ENCODE results near the gene ENTPD8. TPM values are rescaled to one million over a fixed set of nuclear protein-coding genes. Genes with fewer than 3 reads are reported as not detected.
A peak's percentile ranks its signal among the peaks of the same experiment; 100 is the strongest.

Gene ENTPD8
- total and polyA plus RNA-seq, 3 experiments from 2014 or later: not detected

DNA sequence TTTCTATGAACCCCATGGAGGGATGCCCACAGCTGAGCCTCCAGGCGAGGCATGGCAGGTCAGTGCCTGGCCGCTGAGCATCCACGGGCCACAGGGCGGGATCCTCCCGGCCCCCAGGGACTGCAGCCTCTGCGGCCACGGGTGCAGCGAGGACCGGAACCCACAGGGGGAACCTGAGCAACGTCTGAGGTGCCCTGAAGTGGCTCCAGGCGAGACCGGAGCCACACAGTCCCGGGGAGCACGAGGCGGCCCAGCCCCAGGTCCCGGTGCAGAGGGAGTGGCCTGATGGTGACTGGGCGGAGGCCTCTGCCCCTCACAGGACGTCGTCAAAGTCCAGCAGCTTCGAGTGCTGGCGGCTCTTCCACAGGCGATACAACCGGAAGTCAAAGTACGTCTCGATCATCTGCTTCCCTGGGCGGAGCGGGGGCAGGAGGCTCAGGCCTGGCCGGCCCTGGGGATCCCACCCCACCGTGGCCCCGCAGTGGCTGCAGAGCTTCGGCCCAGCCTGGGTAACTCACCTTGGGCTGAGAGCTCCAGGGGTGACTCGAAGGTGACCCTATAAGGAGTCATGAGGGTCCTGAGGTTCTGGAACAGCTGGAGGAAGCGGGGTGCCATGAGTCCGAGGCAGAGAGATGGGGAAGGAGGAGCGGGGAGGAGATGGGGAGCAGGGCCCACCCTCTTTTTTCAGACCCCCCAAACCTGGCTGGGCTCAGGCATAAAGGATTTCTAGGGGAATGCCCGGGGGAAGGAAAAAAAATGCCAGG, 8.1 kb upstream of the ENTPD8 start:
- peaks cover 0 to 6% (median 0%) of the 10 kb centered on the region in 5 donors for H3K9me3 Mint-ChIP-seq
- CTCF ChIA-PET: no interaction called here
- no peaks in the 10 kb centered on the region for H3K9me3 ChIP-seq (ENCODE audit: low read length)
- peak in 1 of 5 donors; percentile 47 for DNase-seq
- H3K36me3 Mint-ChIP-seq: no peaks in the 10 kb centered on the region
- H3K27me3 ChIP-seq (ENCODE audit: insufficient read depth, low read length, poor library complexity, severe bottlenecking): no peaks in the 10 kb centered on the region
- POLR2A ChIA-PET: no interaction called here
- H3K27me3 Mint-ChIP-seq: peaks cover 2 to 9% of the 10 kb centered on the region in 2 donors
- no peak overlapping the region for H3K27ac ChIP-seq (ENCODE audit: low read depth, low read length)
- peaks cover 52% of the 10 kb centered on the region for H3K4me1 ChIP-seq (ENCODE audit: insufficient read depth, low read length)
- peaks cover 29 to 42% (median 41%) of the 10 kb centered on the region in 3 donors for H3K4me1 Mint-ChIP-seq
- H3K27ac Mint-ChIP-seq: peak overlapping the region in 3 of 8 donors; percentile 24 to 73 (median 46)
- no peaks in the 10 kb centered on the region for H3K36me3 ChIP-seq (ENCODE audit: insufficient read depth, low read length)
- no peak overlapping the region for H3K4me3 ChIP-seq (ENCODE audit: low read length)
- H3K4me3 Mint-ChIP-seq: peak overlapping the region in 2 of 7 donors; percentile 13 to 72

DNA sequence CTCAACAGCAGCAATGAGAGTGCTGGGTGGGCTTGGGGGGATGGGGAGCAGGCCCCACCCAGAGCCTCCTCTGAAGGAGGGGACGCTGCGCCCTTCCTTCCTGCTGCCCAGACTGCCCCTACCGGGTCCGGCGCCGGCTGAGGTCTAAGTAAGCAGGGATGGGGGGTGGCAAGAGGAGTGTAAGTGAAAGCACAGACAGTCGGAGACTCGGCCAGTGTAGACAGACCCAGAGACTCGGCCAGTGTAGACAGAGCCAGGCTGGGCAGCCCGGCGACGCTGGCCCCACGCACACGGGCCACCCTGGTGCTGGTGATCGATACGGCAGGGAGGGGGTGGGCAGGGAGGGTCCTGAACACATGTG, 7.4 kb upstream of the ENTPD8 start:
- H3K4me1 ChIP-seq (ENCODE audit: insufficient read depth, low read length): peaks cover 49% of the 10 kb centered on the region
- peak overlapping the region in 1 of 8 donors; percentile 73 for H3K27ac Mint-ChIP-seq
- CTCF ChIA-PET: interaction anchor here (2.1 kb wide), 1 partner anchor 25 kb away, joined by 9 read pairs; the partner anchor contains the start of genes EXD3 and NOXA1

DNA sequence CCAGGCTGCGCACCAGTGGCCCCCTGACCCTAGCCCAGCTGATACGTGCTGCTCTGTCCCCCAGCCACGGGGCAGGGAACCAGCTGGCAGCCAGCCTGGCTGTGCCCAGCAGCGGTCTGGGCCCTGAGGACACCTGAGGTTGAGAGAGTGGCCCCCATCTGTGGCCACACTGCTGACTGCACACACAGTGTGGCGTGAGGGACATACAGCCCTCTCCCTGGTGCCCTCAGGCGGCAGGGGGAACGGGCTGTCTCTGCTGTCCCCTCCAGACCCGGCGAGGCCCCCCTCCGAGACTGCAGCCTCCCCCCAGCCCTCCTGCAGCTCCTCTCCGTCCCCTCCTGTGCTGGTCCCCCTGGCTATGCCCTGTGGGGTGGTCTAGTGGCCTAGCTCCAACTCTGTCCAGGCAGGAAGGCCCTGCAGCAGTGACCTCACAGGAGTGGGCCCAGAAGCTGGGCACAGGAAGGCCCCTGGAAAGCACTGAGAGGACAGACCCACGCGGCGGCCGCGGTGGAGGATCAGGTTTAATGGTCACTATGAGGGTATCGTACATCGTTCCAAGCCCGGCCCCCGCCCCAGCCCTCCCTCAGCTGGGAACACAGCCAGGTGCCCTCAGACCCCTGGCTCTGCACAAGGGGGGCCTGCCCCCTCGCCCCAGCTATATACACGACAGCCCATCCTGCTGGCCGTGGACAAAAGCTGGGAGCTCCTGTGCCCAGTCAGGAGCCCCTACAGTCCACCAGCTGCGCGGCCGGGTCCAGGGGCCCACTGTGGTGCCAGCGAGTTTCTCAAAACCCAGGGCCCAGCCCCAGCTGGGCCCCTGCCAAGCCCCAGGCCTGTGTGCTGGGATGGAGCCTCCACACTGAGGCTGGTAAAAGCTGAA, 6.8 kb upstream of the ENTPD8 start:
- CTCF ChIA-PET: interaction anchor here (2.1 kb wide), 1 partner anchor 24 kb away, joined by 9 read pairs; the partner anchor contains the start of genes EXD3 and NOXA1
- Mint-ChIP-seq H3K4me3 (no peak overlapping the region), H3K9me3 (peaks cover 0 to 6% (median under 1%) of the 10 kb centered on the region in 5 donors), H3K4me1 (peaks cover 26 to 41% (median 36%) of the 10 kb centered on the region in 3 donors), H3K36me3 (no peaks in the 10 kb centered on the region), H3K27ac (peak overlapping the region in 1 of 8 donors; percentile 73), H3K27me3 (peaks cover 7 to 16% of the 10 kb centered on the region in 2 donors)
- no peak overlapping the region for H3K4me3 ChIP-seq (ENCODE audit: low read length)
- POLR2A ChIA-PET: no interaction called here
- H3K27me3 ChIP-seq (ENCODE audit: insufficient read depth, low read length, poor library complexity, severe bottlenecking): no peaks in the 10 kb centered on the region
- H3K9me3 ChIP-seq (ENCODE audit: low read length): no peaks in the 10 kb centered on the region
- peaks cover 43% of the 10 kb centered on the region for H3K4me1 ChIP-seq (ENCODE audit: insufficient read depth, low read length)
- no peak overlapping the region for H3K27ac ChIP-seq (ENCODE audit: low read depth, low read length)
- H3K36me3 ChIP-seq (ENCODE audit: insufficient read depth, low read length): no peaks in the 10 kb centered on the region
- peak in 1 of 5 donors; percentile 42 for DNase-seq

More for the DNA sequence above, 7.4 kb upstream of the ENTPD8 start:
- DNase-seq: peak in 1 of 5 donors; percentile 41
- Mint-ChIP-seq H3K36me3 (no peaks in the 10 kb centered on the region), H3K4me1 (peaks cover 26 to 41% (median 39%) of the 10 kb centered on the region in 3 donors), H3K9me3 (peaks cover 0 to 6% (median 0%) of the 10 kb centered on the region in 5 donors), H3K27me3 (peaks cover 3 to 12% of the 10 kb centered on the region in 2 donors), H3K4me3 (peak overlapping the region in 1 of 7 donors; percentile 72)
- no peaks in the 10 kb centered on the region for H3K9me3 ChIP-seq (ENCODE audit: low read length)
- H3K4me3 ChIP-seq (ENCODE audit: low read length): no peak overlapping the region
- H3K36me3 ChIP-seq (ENCODE audit: insufficient read depth, low read length): no peaks in the 10 kb centered on the region
- no peaks in the 10 kb centered on the region for H3K27me3 ChIP-seq (ENCODE audit: insufficient read depth, low read length, poor library complexity, severe bottlenecking)
- no peak overlapping the region for H3K27ac ChIP-seq (ENCODE audit: low read depth, low read length)
- POLR2A ChIA-PET: no interaction called here

DNA sequence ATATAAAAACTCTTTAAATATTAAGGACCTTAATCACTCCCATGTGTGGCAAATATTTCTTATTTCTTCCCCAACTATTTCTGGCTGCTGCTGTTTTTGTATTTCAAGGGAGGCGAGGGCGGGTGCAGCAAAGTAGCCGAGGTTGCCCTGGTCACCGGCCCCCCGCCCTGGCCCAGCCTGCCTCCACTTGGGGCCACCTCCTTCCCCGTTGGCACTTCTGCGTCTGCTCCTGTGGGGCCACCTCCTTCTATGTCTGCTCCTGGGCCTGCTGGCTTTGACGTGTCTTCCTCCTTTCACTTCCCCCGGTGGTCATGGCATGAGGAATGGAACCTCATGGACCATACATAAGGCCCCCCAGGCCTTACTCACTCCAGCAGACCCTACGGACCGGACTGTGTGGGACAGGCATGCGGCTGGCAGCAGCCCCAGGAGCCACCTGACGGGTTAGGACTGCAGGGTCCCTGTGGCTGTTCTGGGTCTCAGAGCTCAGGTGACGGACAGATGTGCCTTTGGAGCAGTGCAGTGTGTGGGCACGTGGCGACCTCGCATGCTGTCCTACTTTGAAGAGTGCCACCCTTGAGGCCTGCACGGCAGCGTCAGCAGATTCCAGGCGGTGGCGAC, 5.8 kb upstream of the ENTPD8 start:
- peaks cover 0 to under 1% (median 0%) of the 10 kb centered on the region in 3 donors for H3K36me3 Mint-ChIP-seq
- Histone ChIP-seq H3K27ac (ENCODE audit: low read depth, low read length) (no peak overlapping the region), H3K27me3 (ENCODE audit: insufficient read depth, low read length, poor library complexity, severe bottlenecking) (no peaks in the 10 kb centered on the region), H3K36me3 (ENCODE audit: insufficient read depth, low read length) (no peaks in the 10 kb centered on the region), H3K9me3 (ENCODE audit: low read length) (no peaks in the 10 kb centered on the region), H3K4me1 (ENCODE audit: insufficient read depth, low read length) (peaks cover 33% of the 10 kb centered on the region), H3K4me3 (ENCODE audit: low read length) (no peak overlapping the region)
- DNase-seq: peak in 1 of 5 donors; percentile 43
- peak overlapping the region in 3 of 7 donors; percentile 35 to 65 (median 46) for H3K4me3 Mint-ChIP-seq
- H3K27ac Mint-ChIP-seq: peak overlapping the region in 2 of 8 donors; percentile 29 to 36
- peaks cover 15 to 23% of the 10 kb centered on the region in 2 donors for H3K27me3 Mint-ChIP-seq
- CTCF ChIA-PET: interaction anchor here (0.7 to 2.1 kb wide), 3 partner anchors 10 to 24 kb away, joined by 4 to 9 read pairs (median 4); partner anchors contain the start of genes EXD3 and NOXA1
- H3K9me3 Mint-ChIP-seq: peaks cover 0 to 6% (median 3%) of the 10 kb centered on the region in 5 donors
- POLR2A ChIA-PET: no interaction called here
- H3K4me1 Mint-ChIP-seq: peaks cover 21 to 38% (median 29%) of the 10 kb centered on the region in 3 donors

DNA sequence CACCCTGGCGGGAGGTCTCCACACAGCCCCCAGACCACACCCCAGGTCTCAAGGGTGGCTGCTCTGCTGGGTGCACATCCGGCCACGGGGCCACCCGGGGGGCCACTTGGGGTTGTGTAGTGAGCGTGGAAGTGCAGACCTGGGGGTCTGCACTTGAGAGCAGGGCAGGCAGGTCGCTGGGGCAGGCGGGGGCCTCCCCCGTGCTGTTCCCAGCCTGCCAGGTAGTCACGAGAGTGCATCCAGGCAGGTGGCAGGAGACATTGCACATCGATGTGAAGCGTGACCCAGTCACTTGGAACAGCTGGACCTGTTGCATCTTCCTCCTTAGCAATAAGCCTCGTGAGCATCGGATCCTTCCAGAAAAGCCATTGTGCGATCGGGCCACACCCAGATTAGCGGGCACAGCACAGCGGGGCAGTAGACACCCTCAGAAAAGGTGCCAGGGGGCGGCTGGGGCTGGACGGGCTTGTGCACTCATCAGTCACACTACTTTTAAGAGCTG, 4.8 kb upstream of the ENTPD8 start:
- peaks cover 28% of the 10 kb centered on the region for H3K4me1 ChIP-seq (ENCODE audit: insufficient read depth, low read length)
- POLR2A ChIA-PET: no interaction called here
- peak in 1 of 5 donors; percentile 45 for DNase-seq
- CTCF ChIA-PET: interaction anchor here (0.7 to 1.5 kb wide), 3 partner anchors 11 to 23 kb away, joined by 4 to 6 read pairs (median 4); partner anchors contain the start of genes EXD3, NOXA1 and NSMF
- Mint-ChIP-seq H3K36me3 (peaks cover 0 to 1% (median 0%) of the 10 kb centered on the region in 3 donors), H3K4me3 (no peak overlapping the region), H3K27ac (peak overlapping the region in 1 of 8 donors; percentile 36), H3K4me1 (peaks cover 19 to 34% (median 29%) of the 10 kb centered on the region in 3 donors), H3K27me3 (peaks cover 16 to 26% of the 10 kb centered on the region in 2 donors), H3K9me3 (peaks cover 0 to 8% (median 3%) of the 10 kb centered on the region in 5 donors)
- H3K27ac ChIP-seq (ENCODE audit: low read depth, low read length): no peak overlapping the region
- H3K27me3 ChIP-seq (ENCODE audit: insufficient read depth, low read length, poor library complexity, severe bottlenecking): no peaks in the 10 kb centered on the region
- H3K36me3 ChIP-seq (ENCODE audit: insufficient read depth, low read length): no peaks in the 10 kb centered on the region
- no peak overlapping the region for H3K4me3 ChIP-seq (ENCODE audit: low read length)
- H3K9me3 ChIP-seq (ENCODE audit: low read length): no peaks in the 10 kb centered on the region

DNA sequence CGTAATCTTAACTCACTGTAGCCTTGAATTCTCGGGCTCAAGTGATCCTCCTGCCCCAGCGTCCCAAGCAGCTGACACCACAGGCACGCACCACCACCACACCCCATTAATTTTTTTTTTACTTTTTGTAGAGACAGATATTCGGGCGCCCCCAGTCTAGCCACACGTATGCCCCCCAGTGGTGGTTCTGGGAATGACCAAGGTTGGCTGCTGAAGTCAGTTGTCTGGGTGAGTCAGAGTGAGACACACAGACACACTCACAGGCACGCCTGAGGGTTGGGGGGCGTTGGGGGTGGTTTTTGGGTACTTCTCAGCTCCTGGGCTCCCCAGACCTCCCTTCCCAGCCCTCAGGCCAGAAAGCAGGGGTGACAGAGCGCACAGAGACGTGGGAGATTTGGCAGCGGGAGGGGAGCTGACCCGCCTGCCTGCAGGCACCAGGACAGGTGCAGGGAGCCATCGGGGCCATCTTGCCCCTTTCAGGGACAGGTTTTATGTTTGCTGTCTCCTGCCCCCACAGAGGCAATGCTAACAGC, 4.2 kb upstream of the ENTPD8 start:
- no peak overlapping the region for H3K27ac ChIP-seq (ENCODE audit: low read depth, low read length)
- Mint-ChIP-seq H3K4me3 (peak overlapping the region in 2 of 7 donors; percentile 10 to 41), H3K27me3 (peaks cover 16 to 26% of the 10 kb centered on the region in 2 donors), H3K4me1 (peaks cover 17 to 27% (median 25%) of the 10 kb centered on the region in 3 donors), H3K9me3 (peaks cover 0 to 8% (median 3%) of the 10 kb centered on the region in 5 donors), H3K27ac (peak overlapping the region in 4 of 8 donors; percentile 18 to 81 (median 52)), H3K36me3 (peaks cover 0 to 1% (median 0%) of the 10 kb centered on the region in 3 donors)
- H3K9me3 ChIP-seq (ENCODE audit: low read length): no peaks in the 10 kb centered on the region
- peak; percentile 71 to 88 (median 76) for DNase-seq
- no peaks in the 10 kb centered on the region for H3K36me3 ChIP-seq (ENCODE audit: insufficient read depth, low read length)
- H3K27me3 ChIP-seq (ENCODE audit: insufficient read depth, low read length, poor library complexity, severe bottlenecking): no peaks in the 10 kb centered on the region
- peaks cover 22% of the 10 kb centered on the region for H3K4me1 ChIP-seq (ENCODE audit: insufficient read depth, low read length)
- POLR2A ChIA-PET: no interaction called here
- CTCF ChIA-PET: interaction anchor here (1.3 to 1.5 kb wide), 3 partner anchors 12 to 18 kb away, joined by 4 to 6 read pairs (median 4); partner anchors contain the start of gene NSMF
- H3K4me3 ChIP-seq (ENCODE audit: low read length): no peak overlapping the region
